Gastrocnemius medialis (tissue), 4 donors: ENCODE data around the gene N4BP2L2. TPM values are rescaled to one million over a fixed set of nuclear protein-coding genes. Genes with fewer than 3 reads are reported as not detected.

ENCODE experiments used
- ATAC-seq, 2 donors: fragments of 150-250 bp; one replicate each; pipeline ENCODE4 v1.9.1; 2016
- DNase-seq, 2 donors: peaks; one replicate each; pipeline ENCODE4 v3.0.0-alpha.2; 2019
- H3K27ac ChIP-seq, 4 donors: fragments of 200-600 bp; sonication (generic); 1 replicate in 1 of 4; 2 replicates in 3 of 4; pipeline ENCODE4 v1.5.1; 2016 to 2018; ENCODE audit warnings: mild to moderate bottlenecking in 2 of 4, moderate library complexity in 1 of 4
- H3K27me3 ChIP-seq, 3 donors: fragments of 200-600 bp; sonication (generic) in 2 of 3; 1 replicate in 1 of 3; 2 replicates in 2 of 3; pipeline versions ENCODE4 v1.5.1 to v1.6.0; 2016 to 2019; ENCODE audit warnings: mild to moderate bottlenecking in 1 of 3, moderate library complexity in 1 of 3
- H3K36me3 ChIP-seq, 2 donors: fragments of 200-600 bp; sonication (generic) in 1 of 2; one replicate each; pipeline ENCODE4 v1.5.1; 2017 to 2018
- H3K4me1 ChIP-seq, 2 donors: fragments of 200-600 bp; sonication (generic) in 1 of 2; one replicate each; pipeline ENCODE4 v1.5.1; 2016 to 2017; ENCODE audit warnings: mild to moderate bottlenecking in 2 of 2
- H3K4me3 ChIP-seq, 4 donors: fragments of 200-600 bp; sonication (generic) in 3 of 4; 1 replicate in 1 of 4; 2 replicates in 3 of 4; pipeline ENCODE4 v1.5.1; 2016 to 2019; ENCODE audit warnings: mild to moderate bottlenecking in 2 of 4
- H3K9me3 ChIP-seq, 3 donors: fragments of 200-600 bp; sonication (generic) in 2 of 3; 1 replicate in 1 of 3; 2 replicates in 2 of 3; pipeline ENCODE4 v1.5.1; 2016 to 2019
- CTCF ChIP-seq, 5 experiments: fragments of 450-650 bp in 3 of 5; fragments of 200-600 bp in 2 of 5; sonication (generic) in 2 of 5; IDR thresholded peaks in 4 of 5; conservative IDR thresholded peaks in 1 of 5; 1 replicate in 4 of 5; 2 replicates in 1 of 5; pipeline ENCODE4 v1.5.1; 2016 to 2019; ENCODE audit warnings: antibody characterized with exemption in 5 of 5, mild to moderate bottlenecking in 3 of 5, moderate library complexity in 3 of 5
- POLR2A ChIP-seq, 2 donors: fragments of 450-650 bp; IDR thresholded peaks; one replicate each; pipeline ENCODE4 v1.6.1; 2017; ENCODE audit warnings: antibody characterized with exemption in 2 of 2, mild to moderate bottlenecking in 2 of 2, moderate library complexity in 2 of 2
- in situ Hi-C, 4 donors: fragments of 200-750 bp; cut with MboI; loops; one replicate each; pipeline versions ENCODE4 v1.15.0 to v1.8.0; 2017; ENCODE audit warnings: low sequenced_read_pairs in 4 of 4
- intact Hi-C: fragments of 100-400 bp; cut with DNase I; formaldehyde crosslinking; loops from one replicate; pipeline ENCODE4 v1.15.1; 2023; ENCODE audit warnings: low total_unique reads
- total RNA-seq, 4 donors: library from RNA; depleted of rRNA; stranded (reverse); fragments of >200 nt; gene quantifications; one replicate each; pipeline versions ENCODE4 v1.1.0 to v1.2.3, GENCODE V29; 2016

N4BP2L2 gene
- total RNA-seq, 4 donors from 2014 or later = 52.2 to 370 (median 176) TPM

- H3K4me3 ChIP-seq = no peak overlapping the region
- DNase-seq (no peak), ATAC-seq (no peak)
- no peaks in the 10 kb centered on the region for H3K36me3 ChIP-seq
- H3K27ac ChIP-seq = no peak overlapping the region
- no peaks in the 10 kb centered on the region for H3K4me1 ChIP-seq
- no peaks in the 10 kb centered on the region for H3K27me3 ChIP-seq
- TF ChIP-seq POLR2A (IDR thresholded peaks at IDR 0.05) (no peak), CTCF (IDR thresholded peaks at IDR 0.05 in 4 of 5, conservative IDR thresholded peaks at IDR 0.05 in 1 of 5) (no peak)
- intact Hi-C loops (no loop called here), in situ Hi-C loops (no loop called here)
- no peaks in the 10 kb centered on the region for H3K9me3 ChIP-seq
These were observed 10.2 kb upstream of the N4BP2L2 start for GRCh38 chr13:32548837-32549236.

GRCh38 chr13:32545083-32545482 is 6.5 kb upstream of the N4BP2L2 start:
- Histone ChIP-seq H3K27ac (no peak overlapping the region), H3K36me3 (no peaks in the 10 kb centered on the region), H3K4me1 (no peaks in the 10 kb centered on the region), H3K9me3 (no peaks in the 10 kb centered on the region), H3K4me3 (no peak overlapping the region), H3K27me3 (no peaks in the 10 kb centered on the region)
- DNase-seq = no peak
- no peak for TF ChIP-seq CTCF (IDR thresholded peaks at IDR 0.05 in 4 of 5, conservative IDR thresholded peaks at IDR 0.05 in 1 of 5)
- TF ChIP-seq POLR2A (IDR thresholded peaks at IDR 0.05) = no peak
- in situ Hi-C loops = no loop called here
- no peak for ATAC-seq
- intact Hi-C loops = no loop called here

- Histone ChIP-seq H3K27me3 (no peaks in the 10 kb centered on the region), H3K9me3 (no peaks in the 10 kb centered on the region), H3K4me3 (no peak overlapping the region), H3K4me1 (peaks cover 5 to 7% of the 10 kb centered on the region in 2 donors), H3K36me3 (no peaks in the 10 kb centered on the region), H3K27ac (no peak overlapping the region)
- TF ChIP-seq CTCF (IDR thresholded peaks at IDR 0.05 in 4 of 5, conservative IDR thresholded peaks at IDR 0.05 in 1 of 5) = no peak
- no peak for TF ChIP-seq POLR2A (IDR thresholded peaks at IDR 0.05)
- in situ Hi-C loops (no loop called here), intact Hi-C loops (no loop called here)
- ATAC-seq (no peak), DNase-seq (no peak)
These were observed 3.6 kb upstream of the N4BP2L2 start for GRCh38 chr13:32542221-32542620.

- DNase-seq (peak; percentile 17 to 54), ATAC-seq (peak; percentile 59 to 73)
- peak overlapping the region; percentile 77 to 94 (median 90) for H3K4me3 ChIP-seq
- H3K36me3 ChIP-seq = peaks cover 0 to 14% of the 10 kb centered on the region in 2 donors
- in situ Hi-C loops = no loop called here
- intact Hi-C loops = loop anchor here (1.0 to 10.0 kb wide), 7 partner anchors 48 to 1376 kb away; partner anchors contain the start of genes BRCA2, HSPH1, PDS5B and ZAR1L
- TF ChIP-seq CTCF (IDR thresholded peaks at IDR 0.05 in 4 of 5, conservative IDR thresholded peaks at IDR 0.05 in 1 of 5) (no peak), POLR2A (IDR thresholded peaks at IDR 0.05) (no peak)
- H3K27me3 ChIP-seq = no peaks in the 10 kb centered on the region
- peaks cover 43 to 44% of the 10 kb centered on the region in 2 donors for H3K4me1 ChIP-seq
- peak overlapping the region; percentile 88 to 99 (median 97) for H3K27ac ChIP-seq
- H3K9me3 ChIP-seq = no peaks in the 10 kb centered on the region
These were observed 413 bp downstream of the N4BP2L2 start for GRCh38 chr13:32538143-32538620.
